Glutamatergic neuron (in vitro differentiated cells): ENCODE results near the gene FAM89A. TPM values are rescaled to one million over a fixed set of nuclear protein-coding genes. Genes with fewer than 3 reads are reported as not detected.

Source experiments
- DNase-seq: peaks from one replicate; pipeline ENCODE4 v3.0.0; 2022
- H3K27ac Mint-ChIP-seq: one replicate; pipeline ENCODE4 v1.8.0; 2020; ENCODE audit warnings: mild to moderate bottlenecking, mixed read lengths, inconsistent platforms; ENCODE audit not compliant: unreplicated experiment
- H3K27me3 Mint-ChIP-seq: one replicate; pipeline ENCODE4 v1.8.0; 2020; ENCODE audit warnings: mild to moderate bottlenecking, moderate library complexity, mixed read lengths, inconsistent platforms; ENCODE audit not compliant: unreplicated experiment
- H3K36me3 Mint-ChIP-seq: one replicate; pipeline ENCODE4 v1.8.0; 2020; ENCODE audit warnings: mild to moderate bottlenecking, mixed read lengths, inconsistent platforms; ENCODE audit not compliant: unreplicated experiment
- H3K4me1 Mint-ChIP-seq: one replicate; pipeline ENCODE4 v1.8.0; 2020; ENCODE audit warnings: mild to moderate bottlenecking, low read depth, mixed read lengths, inconsistent platforms; ENCODE audit not compliant: unreplicated experiment
- H3K4me3 Mint-ChIP-seq: one replicate; pipeline ENCODE4 v1.8.0; 2020; ENCODE audit warnings: mild to moderate bottlenecking, mixed read lengths, inconsistent platforms; ENCODE audit not compliant: unreplicated experiment
- H3K9me3 Mint-ChIP-seq: one replicate; pipeline ENCODE4 v1.8.0; 2020; ENCODE audit warnings: mild to moderate bottlenecking, moderate library complexity, mixed read lengths, inconsistent platforms; ENCODE audit not compliant: unreplicated experiment
- total RNA-seq: library from RNA; stranded (reverse); fragmentation: NEBNext Ultra II Directional; extraction: Animal tissue kit (Norgen Biotek cat#: 25700); gene quantifications from one replicate; pipeline ENCODE4 v1.2.1, GENCODE V29; 2021; ENCODE audit not compliant: unreplicated experiment
- TF ChIP-seq, protein P1 (sequence below): fragments of 200-600 bp; sonication (generic); IDR thresholded peaks from one replicate; pipeline ENCODE4 v1.5.0; 2021; ENCODE audit not compliant: partially characterized antibody, unreplicated experiment

The FAM89A gene
- total RNA-seq, 1 donor from 2014 or later, result 6.4 TPM

DNA sequence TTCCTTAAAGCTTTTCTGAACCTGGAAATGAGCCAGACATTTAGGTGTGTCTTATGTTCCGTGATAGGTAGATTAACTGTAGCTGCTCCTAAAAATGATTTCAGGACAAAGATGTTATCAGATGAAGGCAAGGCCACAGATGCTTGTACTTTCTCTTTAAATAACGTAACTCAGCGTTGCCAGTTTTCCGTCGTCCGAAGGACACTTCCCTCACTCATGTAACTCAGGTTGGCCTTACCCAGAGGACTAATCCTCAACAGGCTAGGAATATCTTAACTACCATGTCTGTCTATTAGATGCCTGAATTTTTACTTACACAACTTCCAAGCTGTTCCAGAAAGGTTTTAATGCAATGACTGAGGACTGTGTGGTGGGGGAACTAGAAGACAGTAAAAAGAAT is 35.4 kb upstream of the FAM89A start:
- no peaks in the 10 kb centered on the region for H3K4me1 Mint-ChIP-seq
- no peak overlapping the region for H3K4me3 Mint-ChIP-seq
- DNase-seq, result no peak
- H3K36me3 Mint-ChIP-seq, result peaks cover 3% of the 10 kb centered on the region
- TF ChIP-seq, protein P1, sequence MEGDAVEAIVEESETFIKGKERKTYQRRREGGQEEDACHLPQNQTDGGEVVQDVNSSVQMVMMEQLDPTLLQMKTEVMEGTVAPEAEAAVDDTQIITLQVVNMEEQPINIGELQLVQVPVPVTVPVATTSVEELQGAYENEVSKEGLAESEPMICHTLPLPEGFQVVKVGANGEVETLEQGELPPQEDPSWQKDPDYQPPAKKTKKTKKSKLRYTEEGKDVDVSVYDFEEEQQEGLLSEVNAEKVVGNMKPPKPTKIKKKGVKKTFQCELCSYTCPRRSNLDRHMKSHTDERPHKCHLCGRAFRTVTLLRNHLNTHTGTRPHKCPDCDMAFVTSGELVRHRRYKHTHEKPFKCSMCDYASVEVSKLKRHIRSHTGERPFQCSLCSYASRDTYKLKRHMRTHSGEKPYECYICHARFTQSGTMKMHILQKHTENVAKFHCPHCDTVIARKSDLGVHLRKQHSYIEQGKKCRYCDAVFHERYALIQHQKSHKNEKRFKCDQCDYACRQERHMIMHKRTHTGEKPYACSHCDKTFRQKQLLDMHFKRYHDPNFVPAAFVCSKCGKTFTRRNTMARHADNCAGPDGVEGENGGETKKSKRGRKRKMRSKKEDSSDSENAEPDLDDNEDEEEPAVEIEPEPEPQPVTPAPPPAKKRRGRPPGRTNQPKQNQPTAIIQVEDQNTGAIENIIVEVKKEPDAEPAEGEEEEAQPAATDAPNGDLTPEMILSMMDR, result no peak
- peaks cover 2% of the 10 kb centered on the region for H3K27me3 Mint-ChIP-seq
- no peak overlapping the region for H3K27ac Mint-ChIP-seq
- peaks cover 2% of the 10 kb centered on the region for H3K9me3 Mint-ChIP-seq

DNA sequence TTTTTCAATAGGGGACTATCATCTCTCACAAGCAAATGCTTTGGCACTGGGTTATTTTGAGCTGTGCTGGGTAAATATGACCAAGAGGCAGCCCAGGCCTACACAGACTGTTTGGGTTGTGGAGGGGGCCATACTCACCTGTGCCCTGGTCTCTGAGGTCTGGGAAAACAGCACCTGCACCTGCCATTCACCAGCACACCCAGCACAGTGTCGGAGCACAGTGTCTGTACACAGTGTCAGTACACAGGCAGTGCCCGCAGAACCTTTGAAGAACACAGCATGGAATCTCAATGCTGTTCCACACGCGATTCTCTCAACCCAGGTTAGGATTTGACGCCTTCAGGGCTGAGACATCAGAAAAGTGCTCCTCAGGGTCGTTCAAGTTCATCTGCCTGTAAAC is 35.0 kb upstream of the FAM89A start:
- DNase-seq, result no peak
- no peak overlapping the region for H3K27ac Mint-ChIP-seq
- H3K27me3 Mint-ChIP-seq, result peaks cover 2% of the 10 kb centered on the region
- TF ChIP-seq, protein P1, result no peak
- no peaks in the 10 kb centered on the region for H3K4me1 Mint-ChIP-seq
- peaks cover 2% of the 10 kb centered on the region for H3K9me3 Mint-ChIP-seq
- H3K4me3 Mint-ChIP-seq, result no peak overlapping the region
- peaks cover 3% of the 10 kb centered on the region for H3K36me3 Mint-ChIP-seq

DNA sequence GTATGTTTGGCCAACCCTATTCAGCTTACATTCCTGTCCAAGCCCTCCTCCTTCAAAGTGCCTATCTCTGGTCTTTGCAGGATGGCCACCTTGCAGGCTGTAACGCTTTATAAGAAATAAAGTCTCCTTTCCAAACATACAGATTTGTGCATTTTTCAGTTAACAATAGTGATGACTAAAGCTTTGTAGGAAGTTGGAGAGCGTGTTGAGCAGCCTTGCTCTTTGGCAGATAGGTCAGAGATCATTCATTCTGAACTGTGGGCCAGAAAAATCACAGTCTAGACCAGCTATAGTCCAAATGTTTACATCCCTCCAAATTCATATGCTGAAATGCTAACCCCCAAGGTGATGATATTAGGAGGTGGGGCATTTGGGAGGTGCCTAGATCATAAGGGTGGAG is 34.0 kb upstream of the FAM89A start:
- H3K9me3 Mint-ChIP-seq, result peaks cover 2% of the 10 kb centered on the region
- H3K27me3 Mint-ChIP-seq, result peaks cover 2% of the 10 kb centered on the region
- H3K4me3 Mint-ChIP-seq, result no peak overlapping the region
- peaks cover 3% of the 10 kb centered on the region for H3K36me3 Mint-ChIP-seq
- TF ChIP-seq, protein P1, result no peak
- H3K27ac Mint-ChIP-seq, result no peak overlapping the region
- no peak for DNase-seq
- no peaks in the 10 kb centered on the region for H3K4me1 Mint-ChIP-seq

DNA sequence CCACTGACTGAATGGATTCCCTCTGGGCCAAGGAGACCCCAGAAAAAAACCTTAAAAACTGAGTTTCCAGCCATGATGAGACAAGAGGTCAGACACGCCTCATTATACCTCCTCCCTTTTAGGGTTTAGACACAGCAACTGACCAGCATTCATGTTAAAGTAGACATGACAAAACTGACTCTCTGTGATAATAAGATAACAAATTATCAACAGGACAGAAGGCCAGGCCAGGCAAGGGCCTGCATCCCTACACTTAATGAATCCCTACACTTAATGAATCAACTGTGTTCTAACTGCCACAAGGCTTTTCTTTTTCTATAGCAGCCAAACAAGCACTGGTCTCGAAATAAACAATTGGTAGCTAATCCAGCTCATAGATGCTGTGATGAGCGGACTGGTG is 33.3 kb upstream of the FAM89A start:
- Mint-ChIP-seq H3K36me3 (peaks cover 3% of the 10 kb centered on the region), H3K4me1 (no peaks in the 10 kb centered on the region), H3K4me3 (no peak overlapping the region), H3K27me3 (no peaks in the 10 kb centered on the region), H3K27ac (no peak overlapping the region), H3K9me3 (peaks cover 2% of the 10 kb centered on the region)
- DNase-seq, result no peak
- TF ChIP-seq, protein P1, result no peak

DNA sequence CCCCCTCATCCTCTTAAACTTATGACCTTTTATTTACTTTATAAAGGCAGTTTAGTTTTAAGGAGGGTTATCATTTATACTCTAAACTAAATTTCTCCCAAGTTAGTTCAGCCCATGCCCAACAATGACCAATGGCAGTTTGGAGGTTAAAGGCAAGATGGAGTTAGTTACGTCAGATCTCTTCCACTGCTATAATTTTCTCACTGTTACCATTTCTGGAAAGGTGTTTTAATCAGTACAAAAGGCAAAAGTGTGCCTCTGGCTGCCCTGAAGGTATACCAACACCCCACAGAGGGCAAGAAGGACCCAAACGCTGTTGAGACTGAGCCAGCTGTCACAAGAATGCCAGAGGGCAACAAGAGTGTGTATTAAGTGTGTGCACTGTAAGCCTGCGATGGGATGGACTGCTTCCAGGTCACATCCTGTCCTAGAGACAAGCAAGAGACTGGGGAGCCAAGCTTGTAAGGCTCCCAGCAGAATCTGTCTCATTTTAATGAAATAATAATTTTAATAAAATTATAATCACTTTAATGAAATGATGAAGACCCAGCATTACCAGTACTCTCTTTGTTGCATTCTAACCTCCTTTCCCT is 32.5 kb upstream of the FAM89A start:
- Mint-ChIP-seq H3K36me3 (peaks cover 3% of the 10 kb centered on the region), H3K9me3 (peaks cover 2% of the 10 kb centered on the region), H3K4me1 (no peaks in the 10 kb centered on the region), H3K4me3 (no peak overlapping the region), H3K27ac (no peak overlapping the region), H3K27me3 (no peaks in the 10 kb centered on the region)
- DNase-seq, result no peak
- TF ChIP-seq, protein P1, result no peak
